Measurements from ENCODE around the gene CDC45.
"Not testable (repeated sequence)": the region's sequence is repeated elsewhere in the genome, so short reads cannot be mapped to it uniquely, and the experiment has no call there.

Gene CDC45

DNA sequence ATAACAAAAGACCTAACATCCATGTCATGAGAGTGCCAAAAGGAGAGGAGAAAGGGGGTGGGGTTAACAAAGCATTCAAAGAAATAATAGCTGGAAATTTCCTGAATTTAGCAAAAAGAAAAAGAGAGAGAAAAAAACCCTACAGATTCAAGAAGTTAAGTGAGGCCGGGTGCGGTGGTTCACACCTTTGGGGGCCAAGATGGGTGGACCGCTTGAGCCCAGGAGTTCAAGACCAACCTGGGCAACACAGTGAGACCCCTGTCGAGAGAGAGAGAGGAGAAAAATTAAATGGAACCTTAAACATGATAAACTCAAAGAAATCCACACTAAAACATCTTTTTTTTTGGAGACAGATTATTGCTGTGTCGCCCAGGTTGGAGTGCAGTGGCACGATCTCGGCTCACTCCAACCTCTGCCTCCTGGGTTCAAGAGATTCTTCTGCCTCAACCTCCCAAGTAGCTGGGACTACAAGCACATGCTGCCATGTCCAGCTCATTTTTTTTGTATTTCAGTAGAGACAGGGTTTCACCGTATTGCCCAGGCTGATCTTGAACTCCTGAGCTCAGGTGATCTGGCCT lies 53.4 kb downstream of the CDC45 start:
- DNase-seq (ENCODE audit: low read depth), result no peak

DNA sequence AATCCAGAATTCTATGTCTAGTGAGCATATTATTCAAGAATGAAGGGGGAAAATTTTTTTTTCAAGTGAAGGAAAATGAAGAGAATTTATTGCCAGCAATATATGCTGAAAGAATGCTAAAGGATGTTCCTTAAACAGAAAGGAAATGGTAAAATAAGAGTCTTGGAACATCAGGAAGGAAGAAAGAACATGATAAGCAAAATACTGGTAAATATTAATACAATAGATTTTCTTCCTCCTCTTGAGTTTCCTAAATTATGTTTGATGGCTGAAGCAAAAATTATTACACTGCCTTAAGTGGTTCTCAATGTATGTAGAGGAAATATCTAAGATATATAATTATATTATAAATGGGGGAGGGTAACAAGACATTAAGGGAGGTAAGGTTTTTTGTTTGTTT lies 54.1 kb downstream of the CDC45 start:
- no peak for DNase-seq (ENCODE audit: low read depth)

DNA sequence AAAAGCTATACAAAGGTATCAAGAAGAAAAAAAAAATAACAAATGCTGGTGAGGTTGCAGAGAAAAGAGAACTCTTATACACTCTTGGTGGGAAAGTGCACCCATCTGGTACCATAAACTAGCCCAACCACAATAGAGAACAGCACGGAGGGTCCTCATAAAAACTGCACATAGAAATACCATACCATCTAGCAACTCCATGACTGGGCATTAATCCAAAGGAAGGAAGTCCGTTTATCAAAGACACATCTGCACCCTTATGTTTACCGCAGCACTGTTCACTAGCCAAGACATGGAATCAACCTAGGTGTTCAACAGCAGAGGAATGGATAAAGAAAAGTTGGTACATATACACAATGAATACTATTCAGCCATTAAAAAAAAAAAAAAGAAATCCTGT lies 55.3 kb downstream of the CDC45 start:
- DNase-seq (ENCODE audit: low read depth), result no peak

DNA sequence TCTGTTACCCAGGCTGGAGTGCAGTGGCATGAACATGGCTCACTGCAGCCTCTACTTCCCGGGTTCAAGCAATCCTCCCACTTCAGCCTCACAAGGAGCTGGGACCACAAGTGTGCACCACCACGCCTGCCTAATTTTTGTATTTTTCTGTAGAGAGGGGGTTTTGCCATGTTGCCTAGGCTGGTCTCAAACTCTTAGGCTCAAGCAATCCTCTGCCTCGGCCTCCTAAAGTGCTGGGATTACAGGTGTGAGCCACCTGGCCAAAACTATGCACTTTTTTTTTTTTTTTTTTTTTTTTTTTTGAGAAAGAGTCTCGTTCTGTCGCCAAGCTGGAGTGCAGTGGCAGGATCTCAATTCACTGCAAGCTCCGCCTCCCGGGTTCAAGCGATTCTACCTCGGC lies 56.8 kb downstream of the CDC45 start:
- DNase-seq (ENCODE audit: low read depth), result no peak

DNA sequence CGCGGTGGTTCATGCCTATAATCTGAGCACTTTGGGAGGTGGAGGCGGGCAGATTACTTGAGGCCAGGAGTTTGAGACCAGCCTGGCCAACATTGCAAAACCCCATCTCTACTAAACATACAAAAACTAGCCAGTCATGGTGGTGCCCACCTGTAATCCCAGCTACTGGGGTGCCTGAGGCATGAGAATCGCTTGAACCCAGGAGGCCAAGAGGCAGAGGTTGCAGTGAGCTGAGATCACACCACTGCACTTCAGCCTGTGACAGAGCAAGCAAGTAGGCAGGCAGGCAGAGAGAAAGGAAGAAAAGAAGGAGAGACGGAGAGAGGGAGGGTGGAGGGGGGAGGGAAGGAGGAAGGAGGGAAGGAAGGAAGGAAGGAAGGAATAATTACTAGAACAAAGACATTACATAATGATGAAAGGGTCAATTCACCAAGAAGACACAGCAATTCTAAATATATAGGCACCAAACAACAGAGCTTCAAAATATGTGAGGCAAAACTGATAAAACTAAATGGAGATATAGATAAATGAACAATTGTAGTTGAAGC lies 58.3 kb downstream of the CDC45 start:
- no peak for DNase-seq (ENCODE audit: low read depth)

DNA sequence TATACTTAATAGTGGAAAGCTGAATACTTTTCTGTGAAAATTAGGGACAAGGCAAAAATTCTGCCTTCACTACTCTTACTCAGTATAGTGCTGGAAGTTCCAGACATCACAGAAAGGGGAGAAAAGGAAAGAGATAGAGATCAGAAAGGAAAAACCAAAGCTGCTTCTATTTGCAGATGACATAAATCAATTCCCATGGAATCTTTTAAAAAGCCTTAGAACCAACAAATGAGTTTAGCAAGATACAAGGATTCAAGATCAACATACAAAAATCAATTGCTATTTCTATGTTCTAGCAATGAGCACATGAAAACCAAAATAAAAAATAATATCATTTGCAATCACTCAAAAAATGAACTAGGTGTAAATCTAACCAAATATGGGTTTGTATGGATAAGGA lies 60.7 kb downstream of the CDC45 start:
- DNase-seq (ENCODE audit: low read depth), result no peak

DNA sequence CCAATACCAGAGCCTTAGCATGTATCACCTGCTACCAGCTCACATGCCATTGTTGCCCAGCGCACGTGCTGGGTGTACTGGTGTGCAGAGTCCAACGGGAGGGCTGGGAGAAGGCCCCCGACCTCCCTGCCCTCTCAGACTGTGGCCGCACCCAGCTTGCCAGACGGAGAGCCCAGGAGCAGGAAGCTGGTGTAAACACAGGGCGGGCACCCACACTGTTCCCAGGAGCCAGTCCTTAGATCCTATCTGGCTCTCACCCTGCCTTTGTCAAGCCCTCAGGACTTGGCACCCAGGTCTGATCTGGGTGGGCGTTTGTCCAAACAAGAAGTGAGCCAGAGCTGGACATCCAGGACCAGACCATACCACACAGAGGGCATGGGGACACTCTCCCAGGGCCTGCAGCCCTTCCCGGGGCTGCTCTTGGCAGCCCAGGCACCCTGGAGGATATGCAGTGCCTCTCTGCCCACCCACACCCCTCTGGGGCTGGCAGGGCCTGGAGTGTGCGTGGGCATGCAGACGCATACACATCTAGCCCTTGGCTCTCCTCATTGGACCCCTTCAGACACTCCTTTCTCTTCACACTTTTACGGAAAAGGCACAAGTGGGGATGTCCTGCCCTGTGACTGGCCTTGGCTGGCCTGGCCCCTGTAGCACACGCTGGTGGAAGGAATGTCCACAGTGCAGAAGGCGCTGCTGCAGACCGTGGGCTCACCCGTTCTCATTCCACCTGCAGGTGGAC lies 64.4 kb downstream of the CDC45 start:
- no peak for DNase-seq (ENCODE audit: low read depth)

DNA sequence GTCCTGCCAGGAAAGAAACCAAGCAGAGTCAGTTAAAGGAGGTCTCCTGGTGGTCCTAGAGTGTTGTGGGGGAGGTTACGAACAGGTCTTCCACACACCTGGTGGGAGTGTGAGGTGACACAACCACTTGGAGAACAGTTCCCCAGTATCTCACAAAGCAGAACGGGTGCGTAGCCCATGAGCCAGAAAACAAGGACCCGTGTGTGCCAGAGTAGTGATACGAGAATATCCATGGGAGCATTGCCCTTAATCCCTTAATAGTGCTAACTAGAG lies 66.2 kb downstream of the CDC45 start:
- DNase-seq (ENCODE audit: low read depth), result no peak

DNA sequence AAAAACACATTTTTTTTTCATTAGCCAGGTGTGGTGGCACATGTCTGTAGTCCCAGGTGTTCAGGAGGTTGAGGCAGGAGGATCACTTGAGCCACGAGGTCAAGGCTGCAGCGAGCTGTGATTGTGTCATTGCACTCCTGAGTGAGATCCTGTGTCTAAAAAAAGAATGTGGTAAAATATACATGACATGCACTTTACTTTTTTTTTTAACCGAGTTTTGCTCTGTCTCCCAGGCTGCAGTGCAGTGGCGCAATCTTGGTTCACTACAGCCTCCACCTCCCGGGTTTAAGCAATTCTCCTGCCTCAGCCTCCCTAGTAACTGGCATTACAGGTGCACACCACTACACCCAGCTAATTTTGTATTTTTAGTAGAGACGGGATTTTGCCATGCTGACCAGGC lies 67.0 kb downstream of the CDC45 start:
- DNase-seq (ENCODE audit: low read depth), result no peak

DNA sequence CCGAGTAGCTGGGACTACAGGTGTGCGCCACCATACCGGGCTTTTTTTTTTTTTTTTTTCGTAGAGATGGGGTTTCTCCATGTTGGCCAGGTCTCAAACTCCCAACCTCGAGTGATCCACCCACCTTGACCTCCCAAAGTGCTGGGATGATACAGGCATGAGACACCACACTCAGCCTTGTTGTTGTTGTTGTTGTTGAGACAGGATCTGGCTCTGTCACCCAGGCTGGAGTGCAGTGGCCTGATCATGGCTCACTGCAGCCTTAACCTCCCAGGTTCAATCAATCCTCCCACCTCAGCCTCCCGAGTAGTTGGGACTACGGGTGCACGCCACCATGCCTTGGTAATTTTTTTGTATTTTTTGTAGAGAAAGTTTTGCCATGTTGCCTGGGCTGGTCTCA lies 67.9 kb downstream of the CDC45 start:
- DNase-seq (ENCODE audit: low read depth), result no peak

DNA sequence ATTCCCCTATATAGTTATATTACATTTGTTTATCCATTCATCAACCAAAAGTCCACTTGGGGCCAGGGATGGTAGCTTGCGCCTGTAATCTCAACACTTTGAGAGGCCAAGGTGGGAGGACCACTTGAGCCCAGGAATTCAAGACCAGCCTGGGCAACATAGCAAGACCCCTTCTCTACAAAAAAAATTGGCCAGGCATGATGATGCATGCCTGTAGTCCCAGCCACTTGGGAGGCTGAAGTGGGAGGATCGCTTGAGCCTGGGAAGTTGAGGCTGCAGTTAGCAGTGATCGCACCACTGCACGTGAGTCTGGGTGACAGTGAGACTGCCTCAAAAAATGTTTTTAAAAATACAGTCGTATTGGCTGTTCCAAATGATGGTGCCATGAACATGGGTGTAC lies 68.7 kb downstream of the CDC45 start:
- not testable (repeated sequence) for DNase-seq (ENCODE audit: low read depth)

DNA sequence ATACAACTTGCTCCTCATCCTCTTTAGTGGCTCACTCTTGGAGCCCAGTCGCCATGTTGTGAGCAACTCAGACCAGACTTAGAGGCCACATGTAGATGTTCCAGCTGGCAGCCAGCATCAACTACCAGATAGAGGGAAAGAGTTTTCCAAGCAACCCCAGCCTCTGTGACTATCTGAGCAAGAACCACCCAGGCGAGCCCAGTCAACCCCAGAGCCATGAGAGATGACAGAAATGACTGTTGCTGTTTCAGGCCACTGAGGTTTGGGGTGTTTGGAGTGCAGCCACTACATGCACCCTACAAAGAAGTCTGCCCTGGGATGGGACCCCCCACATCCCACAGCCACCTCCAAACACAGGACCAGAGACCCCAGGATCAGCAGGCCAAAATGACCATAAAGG lies 69.2 kb downstream of the CDC45 start:
- no peak for DNase-seq (ENCODE audit: low read depth)

DNA sequence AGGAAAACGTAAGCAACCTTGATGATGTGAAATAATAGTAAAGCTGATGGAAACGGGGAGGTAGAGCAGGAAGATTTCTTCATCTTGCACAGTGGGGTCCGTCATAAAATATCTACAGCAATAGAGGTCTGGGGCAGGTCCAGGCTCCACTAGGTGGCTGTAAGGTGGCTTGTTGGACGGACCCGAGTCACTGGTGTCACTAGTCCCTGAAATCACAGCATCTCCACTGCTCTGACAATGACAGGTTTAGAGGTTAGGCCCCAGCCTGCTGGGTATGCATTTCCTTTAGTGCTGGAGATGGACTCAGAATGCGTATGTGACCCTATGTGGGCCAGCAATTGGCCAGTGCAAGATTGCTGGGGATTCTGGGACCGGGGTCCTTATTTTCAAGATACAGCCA lies 69.7 kb downstream of the CDC45 start:
- DNase-seq (ENCODE audit: low read depth), result no peak

DNA sequence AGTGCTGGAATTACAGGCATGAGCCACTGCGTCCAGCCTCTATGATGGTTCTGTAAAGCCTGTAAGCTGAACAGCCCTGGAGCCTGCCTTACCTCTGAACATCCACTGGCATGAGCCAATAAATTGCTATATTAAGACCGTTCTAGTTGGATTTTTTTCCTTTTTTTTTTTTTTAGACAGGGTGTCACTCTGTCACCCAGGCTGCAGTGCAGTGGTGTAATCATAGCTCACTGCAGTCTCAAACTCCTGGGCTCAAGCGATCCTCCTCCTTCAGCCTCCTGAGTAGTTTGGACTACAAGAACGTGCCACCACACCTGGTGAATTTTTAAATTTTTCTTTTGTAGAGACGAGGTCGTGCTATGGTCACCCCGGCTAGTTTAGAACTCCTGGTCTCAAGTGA lies 70.7 kb downstream of the CDC45 start:
- no peak for DNase-seq (ENCODE audit: low read depth)

DNA sequence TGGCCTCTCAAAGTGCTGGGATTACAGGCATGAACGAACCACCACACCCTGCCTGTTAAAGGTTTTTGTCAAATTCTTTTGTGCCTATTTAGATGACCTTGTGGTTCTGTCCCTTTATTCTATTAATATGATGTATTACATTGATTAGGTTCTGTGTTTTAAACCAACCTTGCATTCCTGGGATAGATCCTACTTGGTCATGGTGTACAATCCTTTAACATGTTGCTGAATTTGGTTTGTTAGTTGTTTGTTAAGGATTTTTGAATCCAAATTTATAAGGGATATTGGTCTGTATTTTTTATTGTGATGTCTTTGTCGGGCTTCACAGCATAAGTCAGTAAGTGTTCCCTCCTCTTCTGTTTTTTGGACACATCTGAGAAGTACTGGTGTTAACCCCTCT lies 73.5 kb downstream of the CDC45 start:
- DNase-seq (ENCODE audit: low read depth), result no peak

DNA sequence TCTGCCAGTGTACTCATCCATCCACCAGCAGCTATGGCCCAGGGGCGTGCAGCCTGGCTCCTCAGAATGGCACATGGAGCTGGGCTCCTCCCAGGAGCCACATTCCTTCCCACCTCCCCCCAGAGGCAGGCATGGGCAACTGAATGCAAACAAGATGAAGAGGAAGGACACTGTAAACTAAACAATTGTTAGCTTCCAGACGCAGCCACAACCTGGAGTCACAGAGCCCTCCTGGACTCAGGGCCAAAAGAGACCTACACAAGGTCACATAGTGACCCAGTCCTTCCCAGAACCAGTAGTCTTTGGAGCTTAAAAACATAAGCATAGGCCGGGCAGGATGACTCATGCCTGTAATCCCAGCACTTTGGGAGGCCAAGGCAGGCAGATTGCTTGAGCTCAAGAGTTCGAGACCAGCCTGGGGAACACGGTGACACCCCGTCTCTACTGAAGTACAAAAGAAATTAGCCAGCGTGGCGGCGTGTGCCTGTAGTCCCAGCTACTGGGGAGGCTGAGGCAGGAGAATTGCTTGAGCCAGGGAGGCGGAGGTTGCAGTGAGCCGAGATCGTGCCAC lies 75.2 kb downstream of the CDC45 start:
- no peak for DNase-seq (ENCODE audit: low read depth)

DNA sequence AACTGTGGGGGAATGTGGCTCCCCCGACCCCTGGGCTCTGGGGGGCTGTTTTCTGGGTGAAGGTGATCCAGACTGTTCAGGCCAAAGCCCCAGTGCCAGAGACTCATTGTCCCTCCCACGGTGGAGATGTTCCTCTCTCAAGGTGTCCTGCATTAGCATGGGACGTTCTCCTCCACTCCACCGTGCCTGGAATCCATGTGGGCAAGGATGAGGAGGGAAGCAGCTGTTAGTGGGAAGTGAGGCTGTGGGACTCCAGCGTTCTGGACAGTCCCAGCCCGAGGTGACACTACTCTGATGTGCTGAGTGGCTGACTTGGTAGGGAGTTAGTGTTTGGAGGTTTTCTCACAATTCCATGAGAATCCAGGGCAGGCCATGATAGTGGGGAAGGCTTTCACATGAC lies 75.9 kb downstream of the CDC45 start:
- no peak for DNase-seq (ENCODE audit: low read depth)

DNA sequence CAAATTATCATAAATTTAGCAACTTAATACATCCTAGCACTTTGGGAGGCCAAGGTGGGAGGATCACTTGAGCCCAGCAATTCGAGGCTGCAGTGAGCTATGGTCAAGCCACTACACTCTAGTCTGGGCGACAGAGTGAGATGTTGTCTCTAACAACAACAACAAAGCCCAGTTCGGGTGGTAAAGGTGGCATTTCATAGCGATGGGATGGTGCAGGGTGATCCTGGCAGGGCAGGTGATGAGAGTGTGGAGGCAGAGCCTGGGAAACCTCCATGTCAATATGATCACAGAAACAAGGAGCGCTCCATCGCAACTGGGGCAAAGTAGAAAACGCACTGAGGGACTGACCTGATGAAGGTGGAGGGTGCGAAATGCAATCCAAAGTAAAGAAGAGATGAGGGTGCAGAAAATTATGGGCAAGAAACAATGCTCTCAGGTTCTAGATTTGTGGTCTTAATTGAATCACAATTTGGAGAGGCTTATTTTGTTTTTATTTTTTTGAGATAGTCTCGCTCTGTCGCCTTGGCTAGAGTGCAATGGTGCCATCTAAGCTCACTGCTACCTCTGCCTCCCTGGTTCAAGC lies 77.3 kb downstream of the CDC45 start:
- no peak for DNase-seq (ENCODE audit: low read depth)

DNA sequence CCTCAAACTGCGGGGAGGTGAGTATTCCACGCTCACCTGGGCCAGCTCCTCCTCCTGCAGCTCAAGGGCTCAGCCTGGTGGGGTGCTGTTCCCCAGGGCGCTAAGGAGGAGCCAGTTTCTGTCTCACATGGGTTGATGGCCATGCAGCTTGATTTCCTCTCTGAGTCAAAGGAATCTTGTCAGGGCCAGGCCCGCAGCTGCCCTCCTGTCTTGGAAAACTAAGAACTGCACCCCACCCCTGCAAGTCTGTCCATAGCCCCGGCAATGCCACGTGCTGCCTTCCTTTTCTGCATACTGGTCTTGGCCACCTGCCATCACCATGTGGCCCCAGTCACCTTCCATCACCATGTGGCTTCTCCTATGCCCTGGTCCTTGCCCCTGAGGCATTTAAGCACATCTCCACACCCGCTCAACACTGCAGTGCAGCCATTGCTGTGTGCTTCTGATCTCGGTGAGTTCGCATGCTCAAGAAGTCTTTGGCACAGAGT lies 79.6 kb downstream of the CDC45 start:
- DNase-seq (ENCODE audit: low read depth), result no peak

DNA sequence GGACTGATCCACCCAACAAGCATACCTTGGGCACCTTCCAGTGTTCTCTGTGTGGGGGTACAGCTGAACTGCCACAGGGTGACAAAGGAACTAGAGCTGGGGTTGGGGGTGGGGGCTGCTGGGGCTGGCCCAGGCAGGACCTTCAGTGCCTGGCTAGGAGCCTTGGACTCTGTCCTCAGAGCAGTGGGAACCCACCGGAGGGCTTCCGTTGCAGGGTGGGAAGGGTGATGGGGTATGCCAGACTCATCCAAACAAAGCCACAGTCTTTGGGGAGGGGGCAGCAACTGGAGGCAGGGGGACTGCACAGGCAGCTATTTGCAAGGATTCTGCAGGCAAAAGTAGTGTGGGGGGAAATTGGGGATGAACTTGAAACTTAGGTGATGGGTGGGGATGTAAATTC lies 80.2 kb downstream of the CDC45 start:
- DNase-seq (ENCODE audit: low read depth), result no peak

DNA sequence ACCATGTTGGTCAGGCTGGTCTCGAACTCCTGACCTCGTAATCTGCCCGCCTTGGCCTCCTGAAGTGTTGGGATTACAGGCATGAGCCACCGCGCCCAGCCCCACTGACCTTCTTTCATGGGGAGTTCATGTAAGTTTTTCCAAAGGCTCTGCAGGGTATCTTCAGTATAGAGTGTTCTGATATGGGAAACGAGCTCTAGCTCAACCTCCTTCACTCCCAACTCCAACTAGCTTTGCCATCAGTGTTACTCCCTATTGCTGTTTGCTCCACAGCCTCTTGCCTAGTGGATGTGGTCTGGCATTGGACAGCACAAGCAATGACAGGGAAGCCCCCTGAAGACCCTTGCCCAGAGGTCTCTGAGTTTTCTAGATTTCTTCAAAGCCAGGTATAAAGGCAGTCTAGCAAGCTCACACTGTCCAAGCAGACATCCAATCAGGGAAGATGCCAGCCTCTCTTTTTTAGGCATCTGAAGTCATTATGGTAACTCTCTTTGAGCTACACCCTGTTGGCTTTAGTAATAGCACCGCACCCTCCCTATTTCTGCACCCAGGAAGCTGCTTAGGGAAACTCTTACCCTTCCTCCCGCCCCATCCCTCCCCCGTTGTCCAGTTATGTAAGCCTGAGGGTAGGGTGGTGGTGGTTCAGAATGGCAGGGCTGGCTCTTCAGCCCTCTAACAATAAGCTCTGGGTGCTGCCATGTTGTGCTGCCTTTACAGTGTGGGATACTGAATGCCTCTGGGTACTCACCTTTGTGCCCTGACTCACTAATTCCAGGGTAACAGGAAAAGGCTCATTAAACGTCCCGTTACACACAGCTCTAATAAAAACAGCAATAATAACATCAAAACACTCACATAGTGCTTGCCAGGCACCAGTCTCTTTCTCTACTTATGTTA lies 85.9 kb downstream of the CDC45 start:
- DNase-seq (ENCODE audit: low read depth), result no peak
